Keratinocyte (primary cell): ENCODE data around the gene ELAVL3. TPM values are rescaled to one million over a fixed set of nuclear protein-coding genes. Genes with fewer than 3 reads are reported as not detected.

Experiments
- DNase-seq: peaks from one replicate; pipeline ENCODE4 v3.0.0-alpha.2; 2011; ENCODE audit warnings: low read depth, missing footprints, low spot score
- FAIRE-seq: peaks from 2 replicates; lab custom pipeline; 2011; peaks lifted over from hg19 to GRCh38; lab: Jason Lieb, UNC
- H2AFZ ChIP-seq: 2 replicates; pipeline ENCODE4 v1.6.0; 2012; ENCODE audit warnings: low read length, control low read depth, inconsistent platforms; ENCODE audit not compliant: control insufficient read depth
- H3K27ac ChIP-seq: 2 replicates; pipeline ENCODE4 v1.5.1; 2011; ENCODE audit warnings: low read length; ENCODE audit not compliant: control insufficient read depth, insufficient read depth
- H3K27me3 ChIP-seq: 3 replicates; pipeline ENCODE4 v1.6.0; 2011; ENCODE audit warnings: low read length; ENCODE audit not compliant: control insufficient read depth, insufficient read depth; ENCODE audit errors: extremely low read depth
- H3K36me3 ChIP-seq, 2 experiments: 2 replicates in 1 of 2; 3 replicates in 1 of 2; pipeline ENCODE4 v1.5.1; 2011; ENCODE audit warnings: low read length in 2 of 2, mild to moderate bottlenecking in 1 of 2; ENCODE audit not compliant: control insufficient read depth in 2 of 2, insufficient read depth in 2 of 2; ENCODE audit errors: extremely low read depth in 1 of 2
- H3K4me1 ChIP-seq: 3 replicates; pipeline ENCODE4 v1.5.1; 2011; ENCODE audit warnings: low read length; ENCODE audit not compliant: control insufficient read depth, insufficient read depth; ENCODE audit errors: extremely low read depth
- H3K4me2 ChIP-seq: 3 replicates; pipeline ENCODE4 v1.6.0; 2011; ENCODE audit warnings: low read depth, low read length; ENCODE audit not compliant: control insufficient read depth, insufficient read depth; ENCODE audit errors: extremely low read depth
- H3K4me3 ChIP-seq, 3 experiments: fragments of 200-600 bp in 1 of 3; sonication (generic) in 1 of 3; 2 replicates in 2 of 3; 3 replicates in 1 of 3; pipeline ENCODE4 v1.5.1; 2011 to 2016; ENCODE audit warnings: low read length in 3 of 3, mild to moderate bottlenecking in 3 of 3, control low read depth in 2 of 3, inconsistent platforms in 1 of 3, low read depth in 1 of 3, mixed read lengths in 1 of 3, mixed run types in 1 of 3, moderate library complexity in 1 of 3; ENCODE audit not compliant: control insufficient read depth in 2 of 3, insufficient read depth in 2 of 3; ENCODE audit errors: extremely low read depth in 1 of 3
- H3K79me2 ChIP-seq: 2 replicates; pipeline ENCODE4 v1.6.0; 2012; ENCODE audit warnings: low read length; ENCODE audit not compliant: control insufficient read depth, insufficient read depth
- H3K9ac ChIP-seq: 3 replicates; pipeline ENCODE4 v1.6.0; 2011; ENCODE audit warnings: low read length; ENCODE audit not compliant: control insufficient read depth, insufficient read depth; ENCODE audit errors: extremely low read depth
- H3K9me1 ChIP-seq: 3 replicates; pipeline ENCODE4 v1.6.0; 2011; ENCODE audit warnings: low read length; ENCODE audit not compliant: control insufficient read depth, insufficient read depth; ENCODE audit errors: extremely low read depth
- H3K9me3 ChIP-seq: 2 replicates; pipeline ENCODE4 v1.5.1; 2012; ENCODE audit warnings: low read depth, low read length; ENCODE audit not compliant: control insufficient read depth
- H4K20me1 ChIP-seq: 3 replicates; pipeline ENCODE4 v1.6.0; 2011; ENCODE audit warnings: low read length; ENCODE audit not compliant: control insufficient read depth, insufficient read depth; ENCODE audit errors: extremely low read depth
- CTCF ChIP-seq, 3 experiments: IDR thresholded peaks in 1 of 3; conservative IDR thresholded peaks in 1 of 3; optimal IDR thresholded peaks in 1 of 3; 2 replicates in 2 of 3; 3 replicates in 1 of 3; pipeline versions ENCODE3 to v1.5.1; 2011; ENCODE audit warnings: low read length in 3 of 3, mild to moderate bottlenecking in 3 of 3, moderate library complexity in 2 of 3, control low read depth in 1 of 3, inconsistent platforms in 1 of 3; ENCODE audit not compliant: insufficient read depth in 2 of 3; ENCODE audit errors: extremely low read depth in 1 of 3
- EZH2 ChIP-seq: IDR thresholded peaks from one replicate; pipeline ENCODE4 v1.6.1; 2012; ENCODE audit warnings: inconsistent platforms, mild to moderate bottlenecking, low read length, moderate library complexity
- dilution Hi-C: fragments of 300-500 bp; cut with MboI; formaldehyde crosslinking; loops from one replicate; pipeline ENCODE4 v1.7.0; 2020; ENCODE audit warnings: low sequenced_read_pairs; ENCODE audit not compliant: extremely low pct_ligation_motif_present
- polyA plus RNA-seq, 5 experiments: library from polyadenylated mRNA; depleted of rRNA in 3 of 5; stranded (reverse) in 3 of 5; stranded (forward) in 1 of 5; unstranded in 1 of 5; fragments of >200 nt; gene quantifications; 1 replicate in 1 of 5; 2 replicates in 3 of 5; 3 replicates in 1 of 5; pipeline versions ENCODE4 v1.2.1 to v1.2.3, GENCODE V29; 2011 to 2012; ENCODE audit warnings: missing spikeins in 2 of 5, low read depth in 1 of 5, low replicate concordance in 1 of 5

ELAVL3 gene
- polyA plus RNA-seq, 1 donor (not counting 4 experiments of a cell fraction or from before 2014, with no cell fraction given) = not detected

GRCh38 chr19:11499890-11500420 lies 19.1 kb upstream of the ELAVL3 start:
- Histone ChIP-seq H3K27me3 (no peaks in the 10 kb centered on the region), H3K9ac (no peak overlapping the region), H3K4me3 (no peak overlapping the region), H2AFZ (no peak overlapping the region), H3K9me1 (no peaks in the 10 kb centered on the region), H3K9me3 (no peaks in the 10 kb centered on the region), H3K36me3 (peaks cover 2 to 6% of the 10 kb centered on the region in 2 experiments), H3K4me2 (no peak overlapping the region), H3K27ac (no peak overlapping the region), H3K4me1 (peaks cover 9% of the 10 kb centered on the region), H4K20me1 (no peaks in the 10 kb centered on the region), H3K79me2 (no peaks in the 10 kb centered on the region)
- dilution Hi-C loops = no loop called here
- no peak for DNase-seq
- FAIRE-seq = no peak
- TF ChIP-seq CTCF (optimal IDR thresholded peaks at IDR 0.05 in 1 of 3, IDR thresholded peaks at IDR 0.05 in 1 of 3, conservative IDR thresholded peaks at IDR 0.05 in 1 of 3; ENCODE audit: extremely low read depth in 1 of 3, insufficient read depth in 2 of 3, low read length in 3 of 3) (no peak), EZH2 (no peak)

- no peak overlapping the region for H3K4me2 ChIP-seq
- dilution Hi-C loops = no loop called here
Observed at GRCh38 chr19:11499220-11499726, 18.4 kb upstream of the ELAVL3 start.

More at GRCh38 chr19:11499220-11499726, 18.4 kb upstream of the ELAVL3 start:
- no peaks in the 10 kb centered on the region for H3K27me3 ChIP-seq
- H3K9me3 ChIP-seq = no peaks in the 10 kb centered on the region
- H3K4me3 ChIP-seq = no peak overlapping the region
- peaks cover 5% of the 10 kb centered on the region for H3K4me1 ChIP-seq
- H2AFZ ChIP-seq = no peak overlapping the region
- DNase-seq (no peak), FAIRE-seq (no peak)
- TF ChIP-seq CTCF (optimal IDR thresholded peaks at IDR 0.05 in 1 of 3, IDR thresholded peaks at IDR 0.05 in 1 of 3, conservative IDR thresholded peaks at IDR 0.05 in 1 of 3; ENCODE audit: extremely low read depth in 1 of 3, insufficient read depth in 2 of 3, low read length in 3 of 3) = no peak
- TF ChIP-seq EZH2 = no peak
- H3K79me2 ChIP-seq = no peaks in the 10 kb centered on the region
- no peaks in the 10 kb centered on the region for H4K20me1 ChIP-seq
- H3K36me3 ChIP-seq = peaks cover 2 to 6% of the 10 kb centered on the region in 2 experiments
- no peak overlapping the region for H3K27ac ChIP-seq
- no peak overlapping the region for H3K9ac ChIP-seq
- H3K9me1 ChIP-seq = no peaks in the 10 kb centered on the region
